Body of pancreas (tissue), 4 donors: ENCODE results near the gene CLDN5. TPM values are rescaled to one million over a fixed set of nuclear protein-coding genes. Genes with fewer than 3 reads are reported as not detected.

Source experiments
- ATAC-seq: fragments of 150-250 bp; one replicate; pipeline ENCODE4 v1.9.1; 2016
- DNase-seq, 4 donors: peaks; one replicate each; pipeline ENCODE4 v3.0.0-alpha.2; 2019
- H3K27ac ChIP-seq, 4 donors: fragments of 200-600 bp; sonication (generic); 1 replicate in 3 of 4; 2 replicates in 1 of 4; pipeline versions ENCODE4 v1.5.1 to v1.6.1; 2016 to 2019; ENCODE audit warnings: mild to moderate bottlenecking in 1 of 4, mixed read lengths in 1 of 4, moderate library complexity in 1 of 4
- H3K27me3 ChIP-seq, 2 donors: fragments of 200-600 bp; sonication (generic); one replicate each; pipeline ENCODE4 v1.6.0; 2016; ENCODE audit warnings: mild to moderate bottlenecking in 1 of 2
- H3K36me3 ChIP-seq, 2 donors: fragments of 200-600 bp; sonication (generic); replicated peaks in 1 of 2; 2 replicates each; pipeline ENCODE4 v1.5.1; 2016; ENCODE audit warnings: low read depth in 2 of 2; ENCODE audit not compliant: insufficient read depth in 1 of 2
- H3K4me1 ChIP-seq: fragments of 200-600 bp; sonication (generic); one replicate; pipeline ENCODE4 v1.6.0; 2016
- H3K4me3 ChIP-seq, 2 donors: fragments of 200-600 bp; sonication (generic); 1 replicate in 1 of 2; 2 replicates in 1 of 2; pipeline ENCODE4 v1.5.1; 2016 to 2019
- H3K9me3 ChIP-seq, 3 donors: fragments of 200-600 bp; sonication (generic); 1 replicate in 2 of 3; 2 replicates in 1 of 3; pipeline ENCODE4 v1.5.1; 2016
- CTCF ChIP-seq, 7 experiments: fragments of 450-650 bp in 4 of 7; fragments of 200-600 bp in 3 of 7; sonication (generic) in 3 of 7; IDR thresholded peaks; one replicate each; pipeline ENCODE4 v1.5.1; 2016 to 2019; ENCODE audit warnings: antibody characterized with exemption in 7 of 7
- POLR2A ChIP-seq, 3 donors: fragments of 450-650 bp; IDR thresholded peaks; one replicate each; pipeline ENCODE4 v1.6.1; 2016; ENCODE audit warnings: antibody characterized with exemption in 3 of 3, mild to moderate bottlenecking in 2 of 3
- WGBS, 2 donors: methylation state at CpG; one replicate each; pipeline ENCODE4 v1.1.5; 2017; 5-methylcytosine and 5-hydroxymethylcytosine counted together
- intact Hi-C: fragments of 100-400 bp; cut with DNase I; formaldehyde crosslinking; loops from one replicate; pipeline ENCODE4 v1.15.1; 2023
- total RNA-seq, 2 donors: library from RNA; depleted of rRNA; stranded (reverse); fragments of >200 nt; gene quantifications; one replicate each; pipeline ENCODE4 v1.1.0, GENCODE V29; 2016

The CLDN5 gene
- total RNA-seq, 2 donors from 2014 or later: 36.9 to 80.4 TPM

- WGBS, 2 donors: 70% methylated on average over 17 of the region's 17 CpGs; no CpG with 5 or more reads in 1 of the 2 donors
- TF ChIP-seq POLR2A (IDR thresholded peaks at IDR 0.05) (no peak), CTCF (IDR thresholded peaks at IDR 0.05) (no peak)
- Histone ChIP-seq H3K27me3 (peaks cover 0 to 7% of the 10 kb centered on the region in 2 donors), H3K4me3 (no peak overlapping the region), H3K9me3 (no peaks in the 10 kb centered on the region), H3K36me3 (no peaks in the 10 kb centered on the region), H3K4me1 (peaks cover 16% of the 10 kb centered on the region), H3K27ac (no peak overlapping the region)
- no peak for ATAC-seq
- intact Hi-C loops: no loop called here
- DNase-seq: no peak
Measured at GRCh38 chr22:19527861-19528417, 3.7 kb upstream of the CLDN5 start.

GRCh38 chr22:19527321-19527721, 3.1 kb upstream of the CLDN5 start:
- ATAC-seq: no peak
- Histone ChIP-seq H3K4me1 (peaks cover 16% of the 10 kb centered on the region), H3K9me3 (no peaks in the 10 kb centered on the region), H3K36me3 (no peaks in the 10 kb centered on the region), H3K4me3 (no peak overlapping the region), H3K27ac (no peak overlapping the region), H3K27me3 (peaks cover 0 to 7% of the 10 kb centered on the region in 2 donors)
- no peak for TF ChIP-seq POLR2A (IDR thresholded peaks at IDR 0.05)
- TF ChIP-seq CTCF (IDR thresholded peaks at IDR 0.05): no peak
- DNase-seq: no peak
- 66 to 80% methylated on average over 5 of the region's 5 CpGs for WGBS, 2 donors
- intact Hi-C loops: no loop called here

GRCh38 chr22:19526702-19527111, 2.5 kb upstream of the CLDN5 start:
- DNase-seq (no peak), ATAC-seq (no peak)
- 57 to 68% methylated on average over 6 to 7 of the region's 7 CpGs for WGBS, 2 donors
- H3K27me3 ChIP-seq: peaks cover 0 to 7% of the 10 kb centered on the region in 2 donors
- H3K4me1 ChIP-seq: peaks cover 16% of the 10 kb centered on the region
- no peak overlapping the region for H3K27ac ChIP-seq
- H3K36me3 ChIP-seq: no peaks in the 10 kb centered on the region
- no peak overlapping the region for H3K4me3 ChIP-seq
- intact Hi-C loops: no loop called here
- no peaks in the 10 kb centered on the region for H3K9me3 ChIP-seq
- TF ChIP-seq POLR2A (IDR thresholded peaks at IDR 0.05): no peak
- no peak for TF ChIP-seq CTCF (IDR thresholded peaks at IDR 0.05)

GRCh38 chr22:19526076-19526701, 2.0 kb upstream of the CLDN5 start:
- Histone ChIP-seq H3K9me3 (no peaks in the 10 kb centered on the region), H3K27ac (no peak overlapping the region)
- ATAC-seq: no peak

More at GRCh38 chr22:19526076-19526701, 2.0 kb upstream of the CLDN5 start:
- Histone ChIP-seq H3K4me3 (no peak overlapping the region), H3K36me3 (no peaks in the 10 kb centered on the region), H3K4me1 (peaks cover 16% of the 10 kb centered on the region), H3K27me3 (peaks cover 0 to 7% of the 10 kb centered on the region in 2 donors)
- intact Hi-C loops: no loop called here
- TF ChIP-seq POLR2A (IDR thresholded peaks at IDR 0.05): no peak
- no peak for TF ChIP-seq CTCF (IDR thresholded peaks at IDR 0.05)
- no peak for DNase-seq
- 87 to 90% methylated on average over 10 to 11 of the region's 11 CpGs for WGBS, 2 donors
